Measurements from ENCODE around the gene PPP1R10.

PPP1R10 gene

GRCh38 chr6:30568245-30568644, 48.8 kb downstream of the PPP1R10 start:
- TF ChIP-seq, protein P1, sequence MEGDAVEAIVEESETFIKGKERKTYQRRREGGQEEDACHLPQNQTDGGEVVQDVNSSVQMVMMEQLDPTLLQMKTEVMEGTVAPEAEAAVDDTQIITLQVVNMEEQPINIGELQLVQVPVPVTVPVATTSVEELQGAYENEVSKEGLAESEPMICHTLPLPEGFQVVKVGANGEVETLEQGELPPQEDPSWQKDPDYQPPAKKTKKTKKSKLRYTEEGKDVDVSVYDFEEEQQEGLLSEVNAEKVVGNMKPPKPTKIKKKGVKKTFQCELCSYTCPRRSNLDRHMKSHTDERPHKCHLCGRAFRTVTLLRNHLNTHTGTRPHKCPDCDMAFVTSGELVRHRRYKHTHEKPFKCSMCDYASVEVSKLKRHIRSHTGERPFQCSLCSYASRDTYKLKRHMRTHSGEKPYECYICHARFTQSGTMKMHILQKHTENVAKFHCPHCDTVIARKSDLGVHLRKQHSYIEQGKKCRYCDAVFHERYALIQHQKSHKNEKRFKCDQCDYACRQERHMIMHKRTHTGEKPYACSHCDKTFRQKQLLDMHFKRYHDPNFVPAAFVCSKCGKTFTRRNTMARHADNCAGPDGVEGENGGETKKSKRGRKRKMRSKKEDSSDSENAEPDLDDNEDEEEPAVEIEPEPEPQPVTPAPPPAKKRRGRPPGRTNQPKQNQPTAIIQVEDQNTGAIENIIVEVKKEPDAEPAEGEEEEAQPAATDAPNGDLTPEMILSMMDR (IDR thresholded peaks at IDR 0.05) = no peak
- H3K36me3 ChIP-seq = peaks cover under 1% of the 10 kb centered on the region
- H3K27ac ChIP-seq = no peak overlapping the region
- no peaks in the 10 kb centered on the region for H3K9me3 ChIP-seq
- peaks cover 19 to 20% of the 10 kb centered on the region in 2 experiments for H3K4me1 ChIP-seq (ENCODE audit: control insufficient read depth in 1 of 2, insufficient read depth in 1 of 2, low read depth in 1 of 2, low read length in 1 of 2)
- no peak overlapping the region for H3K4me3 ChIP-seq (ENCODE audit: low read depth in 1 of 2, low read length in 1 of 2)
- no peaks in the 10 kb centered on the region for H3K27me3 ChIP-seq

- peaks cover 11% of the 10 kb centered on the region for H3K36me3 ChIP-seq
- no peaks in the 10 kb centered on the region for H3K9me3 ChIP-seq
- H3K4me1 ChIP-seq (ENCODE audit: control insufficient read depth in 1 of 2, insufficient read depth in 1 of 2, low read depth in 1 of 2, low read length in 1 of 2) = peaks cover 6 to 7% of the 10 kb centered on the region in 2 experiments
- H3K27me3 ChIP-seq = no peaks in the 10 kb centered on the region
- TF ChIP-seq, protein P1 (IDR thresholded peaks at IDR 0.05) = no peak
- H3K4me3 ChIP-seq (ENCODE audit: low read depth in 1 of 2, low read length in 1 of 2) = no peak overlapping the region
- no peak overlapping the region for H3K27ac ChIP-seq
These were observed 51.3 kb downstream of the PPP1R10 start for GRCh38 chr6:30565772-30566171.

GRCh38 chr6:30564114-30564513, 52.9 kb downstream of the PPP1R10 start:
- TF ChIP-seq, protein P1 (IDR thresholded peaks at IDR 0.05) = no peak
- Histone ChIP-seq H3K27ac (no peak overlapping the region), H3K27me3 (no peaks in the 10 kb centered on the region), H3K4me1 (ENCODE audit: control insufficient read depth in 1 of 2, insufficient read depth in 1 of 2, low read depth in 1 of 2, low read length in 1 of 2) (no peaks in the 10 kb centered on the region), H3K9me3 (no peaks in the 10 kb centered on the region), H3K36me3 (peaks cover 11% of the 10 kb centered on the region), H3K4me3 (ENCODE audit: low read depth in 1 of 2, low read length in 1 of 2) (no peak overlapping the region)

DNA sequence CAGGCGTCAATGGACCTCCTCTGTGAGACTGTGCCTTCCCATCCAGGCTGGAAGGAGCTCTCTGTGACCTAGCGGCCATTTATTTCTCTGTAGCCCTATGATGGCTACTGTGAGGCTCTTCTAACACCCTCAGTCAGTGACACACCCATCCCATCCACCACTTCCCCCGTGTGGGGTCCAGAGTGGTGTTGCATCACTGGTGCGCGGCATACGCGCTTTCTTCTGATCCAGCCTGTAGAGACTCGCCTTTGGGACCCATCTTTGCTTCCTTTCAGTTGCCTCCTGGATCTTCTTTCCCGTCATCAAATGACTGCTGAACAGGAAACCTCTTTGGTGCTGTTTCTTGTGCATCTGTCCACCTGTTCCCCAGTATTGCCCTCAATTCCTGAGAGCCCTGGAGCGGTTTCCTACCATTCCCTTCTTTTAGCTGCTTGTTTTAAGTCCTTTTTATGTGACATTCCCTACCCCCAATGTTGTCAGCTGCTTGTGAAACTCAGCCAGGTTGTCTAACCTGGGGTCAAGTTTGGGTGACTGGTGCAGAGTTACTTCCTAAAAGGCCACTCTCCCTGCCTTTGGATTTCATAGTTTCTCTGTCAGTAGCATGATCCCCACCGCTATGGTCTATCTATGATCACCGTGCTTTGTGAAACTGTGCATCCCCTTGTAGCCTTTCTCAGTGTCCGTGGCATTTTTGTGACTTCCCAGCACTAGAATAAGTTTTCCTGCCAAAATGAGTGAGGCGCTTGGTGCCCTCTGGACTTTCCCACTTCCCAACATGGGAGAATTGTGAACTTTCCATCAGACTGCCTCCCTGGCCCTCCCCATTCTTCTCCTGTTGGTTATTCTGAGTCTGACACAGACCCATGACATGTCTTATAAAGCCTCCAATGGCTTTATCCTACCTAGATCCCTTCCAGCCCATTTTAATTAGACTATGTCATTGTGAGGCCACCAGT, 54.3 kb downstream of the PPP1R10 start:
- Histone ChIP-seq H3K27ac (no peak overlapping the region), H3K27me3 (no peaks in the 10 kb centered on the region), H3K4me3 (ENCODE audit: low read depth in 1 of 2, low read length in 1 of 2) (no peak overlapping the region), H3K4me1 (ENCODE audit: control insufficient read depth in 1 of 2, insufficient read depth in 1 of 2, low read depth in 1 of 2, low read length in 1 of 2) (peaks cover 4% of the 10 kb centered on the region in 2 experiments), H3K9me3 (no peaks in the 10 kb centered on the region), H3K36me3 (peaks cover 11% of the 10 kb centered on the region)
- TF ChIP-seq, protein P1 (IDR thresholded peaks at IDR 0.05) = no peak

GRCh38 chr6:30560930-30561329, 56.1 kb downstream of the PPP1R10 start:
- Histone ChIP-seq H3K4me1 (ENCODE audit: control insufficient read depth in 1 of 2, insufficient read depth in 1 of 2, low read depth in 1 of 2, low read length in 1 of 2) (peaks cover 11 to 13% of the 10 kb centered on the region in 2 experiments), H3K36me3 (peaks cover 11% of the 10 kb centered on the region), H3K9me3 (no peaks in the 10 kb centered on the region), H3K4me3 (ENCODE audit: low read depth in 1 of 2, low read length in 1 of 2) (no peak overlapping the region), H3K27ac (no peak overlapping the region), H3K27me3 (no peaks in the 10 kb centered on the region)
- TF ChIP-seq, protein P1 (IDR thresholded peaks at IDR 0.05) = no peak
